Mammary epithelial cell (primary cell): Measurements from ENCODE around the gene MRPS10.

Experiments used
- EZH2 ChIP-seq: IDR thresholded peaks from 2 replicates; pipeline ENCODE4 v1.6.1; 2012; ENCODE audit warnings: low read length, inconsistent platforms, borderline replicate concordance
- TF ChIP-seq, protein P1 (sequence below), 2 donors: IDR thresholded peaks in 1 of 2; conservative IDR thresholded peaks in 1 of 2; 2 replicates each; pipeline ENCODE4 v1.5.1; 2011 to 2012; ENCODE audit warnings: inconsistent platforms in 2 of 2, low read length in 2 of 2, mild to moderate bottlenecking in 2 of 2, control low read depth in 1 of 2, low read depth in 1 of 2; ENCODE audit not compliant: insufficient read depth in 1 of 2; ENCODE audit errors: extremely low read depth in 1 of 2

DNA sequence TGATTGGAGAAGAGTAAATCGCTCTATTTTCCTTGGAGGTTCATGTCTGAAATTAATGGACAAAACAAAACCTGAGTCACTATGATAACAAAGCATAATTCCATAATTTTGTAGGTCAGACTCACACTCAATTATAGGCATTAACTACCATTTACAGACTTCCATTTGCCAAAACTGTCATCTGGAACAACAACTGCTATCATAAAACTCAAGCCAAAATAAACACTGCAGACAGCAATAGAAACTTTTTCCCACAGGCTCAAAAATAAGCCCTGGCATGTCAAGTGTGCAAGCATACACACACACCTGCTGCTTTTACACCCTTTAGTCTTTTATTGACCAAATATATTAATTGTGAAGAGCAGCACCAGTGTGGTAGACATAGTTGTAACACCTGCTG lies 7.1 kb downstream of the MRPS10 start:
- TF ChIP-seq, protein P1, sequence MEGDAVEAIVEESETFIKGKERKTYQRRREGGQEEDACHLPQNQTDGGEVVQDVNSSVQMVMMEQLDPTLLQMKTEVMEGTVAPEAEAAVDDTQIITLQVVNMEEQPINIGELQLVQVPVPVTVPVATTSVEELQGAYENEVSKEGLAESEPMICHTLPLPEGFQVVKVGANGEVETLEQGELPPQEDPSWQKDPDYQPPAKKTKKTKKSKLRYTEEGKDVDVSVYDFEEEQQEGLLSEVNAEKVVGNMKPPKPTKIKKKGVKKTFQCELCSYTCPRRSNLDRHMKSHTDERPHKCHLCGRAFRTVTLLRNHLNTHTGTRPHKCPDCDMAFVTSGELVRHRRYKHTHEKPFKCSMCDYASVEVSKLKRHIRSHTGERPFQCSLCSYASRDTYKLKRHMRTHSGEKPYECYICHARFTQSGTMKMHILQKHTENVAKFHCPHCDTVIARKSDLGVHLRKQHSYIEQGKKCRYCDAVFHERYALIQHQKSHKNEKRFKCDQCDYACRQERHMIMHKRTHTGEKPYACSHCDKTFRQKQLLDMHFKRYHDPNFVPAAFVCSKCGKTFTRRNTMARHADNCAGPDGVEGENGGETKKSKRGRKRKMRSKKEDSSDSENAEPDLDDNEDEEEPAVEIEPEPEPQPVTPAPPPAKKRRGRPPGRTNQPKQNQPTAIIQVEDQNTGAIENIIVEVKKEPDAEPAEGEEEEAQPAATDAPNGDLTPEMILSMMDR (conservative IDR thresholded peaks at IDR 0.05 in 1 of 2, IDR thresholded peaks at IDR 0.05 in 1 of 2; ENCODE audit: extremely low read depth in 1 of 2, insufficient read depth in 1 of 2, low read depth in 1 of 2, low read length in 2 of 2) = no peak
- TF ChIP-seq EZH2 = no peak
